GM21737 (cell line): Measurements from ENCODE around the gene HAUS3.
A peak's percentile ranks its signal among the peaks of the same experiment; 100 is the strongest.

Source experiments
- ATAC-seq: cut with Tn5 transposase; IDR thresholded peaks from one replicate; pipeline ENCODE4 v1.9.1; 2021; ENCODE audit warnings: mild to moderate bottlenecking, moderate library complexity; ENCODE audit not compliant: unreplicated experiment

HAUS3 gene, protein sequence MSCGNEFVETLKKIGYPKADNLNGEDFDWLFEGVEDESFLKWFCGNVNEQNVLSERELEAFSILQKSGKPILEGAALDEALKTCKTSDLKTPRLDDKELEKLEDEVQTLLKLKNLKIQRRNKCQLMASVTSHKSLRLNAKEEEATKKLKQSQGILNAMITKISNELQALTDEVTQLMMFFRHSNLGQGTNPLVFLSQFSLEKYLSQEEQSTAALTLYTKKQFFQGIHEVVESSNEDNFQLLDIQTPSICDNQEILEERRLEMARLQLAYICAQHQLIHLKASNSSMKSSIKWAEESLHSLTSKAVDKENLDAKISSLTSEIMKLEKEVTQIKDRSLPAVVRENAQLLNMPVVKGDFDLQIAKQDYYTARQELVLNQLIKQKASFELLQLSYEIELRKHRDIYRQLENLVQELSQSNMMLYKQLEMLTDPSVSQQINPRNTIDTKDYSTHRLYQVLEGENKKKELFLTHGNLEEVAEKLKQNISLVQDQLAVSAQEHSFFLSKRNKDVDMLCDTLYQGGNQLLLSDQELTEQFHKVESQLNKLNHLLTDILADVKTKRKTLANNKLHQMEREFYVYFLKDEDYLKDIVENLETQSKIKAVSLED

DNA sequence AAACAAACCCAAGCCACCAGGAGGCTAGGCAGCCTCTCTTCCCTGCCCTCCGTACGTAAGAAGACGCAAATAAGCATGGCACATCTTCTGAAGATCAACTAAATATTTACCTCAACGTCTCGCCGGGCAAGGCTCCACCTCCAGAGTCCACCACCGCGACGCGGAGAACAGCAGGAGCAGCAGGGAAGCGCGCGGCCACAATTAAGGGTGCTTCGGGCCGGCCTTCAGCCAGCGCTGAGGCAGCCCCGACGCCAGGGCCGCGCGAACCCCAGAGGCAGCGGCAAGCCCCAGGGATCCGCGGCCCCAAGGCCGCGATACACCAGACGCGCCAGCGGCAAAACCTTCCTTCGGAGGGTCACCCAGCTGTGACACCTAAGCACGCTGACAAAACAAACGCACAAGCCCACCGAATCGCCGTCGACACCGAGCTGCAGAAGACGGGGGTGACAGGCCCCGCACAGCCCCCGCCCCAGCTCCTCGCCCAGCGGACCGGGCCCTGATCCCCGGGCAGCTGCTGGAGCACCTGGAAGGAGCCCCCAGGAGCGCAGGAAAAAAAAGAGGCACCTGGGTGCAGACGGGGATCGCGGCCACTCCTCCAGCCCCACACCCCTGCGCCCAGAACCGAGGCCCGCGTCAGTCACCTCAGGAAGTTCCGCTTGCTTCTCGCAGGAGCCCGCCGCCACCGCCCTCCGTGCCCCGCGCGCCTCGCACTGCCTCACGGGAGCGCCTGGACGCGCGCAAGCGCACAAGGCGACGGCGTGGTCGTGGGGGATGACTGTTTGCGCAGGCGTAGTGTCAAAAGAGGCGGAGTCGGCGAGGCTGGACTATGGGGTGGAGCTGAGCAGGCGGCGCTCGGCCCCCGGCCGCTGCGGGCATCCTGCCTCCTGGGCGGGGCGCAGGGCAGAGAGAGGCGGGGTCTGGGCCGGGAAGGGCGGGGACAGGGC lies at the start of gene HAUS3, which contains the start of gene POLN:
TSS of gene HAUS3 (minus strand) at position 712 of the 944 bp plus-strand sequence. CDS start 1,175 bp downstream, outside the sequence.
TSS of gene POLN (minus strand) at position 712 of the 944 bp plus-strand sequence. CDS start 12,890 bp downstream, outside the sequence.
- ATAC-seq, result peak; percentile 86

DNA sequence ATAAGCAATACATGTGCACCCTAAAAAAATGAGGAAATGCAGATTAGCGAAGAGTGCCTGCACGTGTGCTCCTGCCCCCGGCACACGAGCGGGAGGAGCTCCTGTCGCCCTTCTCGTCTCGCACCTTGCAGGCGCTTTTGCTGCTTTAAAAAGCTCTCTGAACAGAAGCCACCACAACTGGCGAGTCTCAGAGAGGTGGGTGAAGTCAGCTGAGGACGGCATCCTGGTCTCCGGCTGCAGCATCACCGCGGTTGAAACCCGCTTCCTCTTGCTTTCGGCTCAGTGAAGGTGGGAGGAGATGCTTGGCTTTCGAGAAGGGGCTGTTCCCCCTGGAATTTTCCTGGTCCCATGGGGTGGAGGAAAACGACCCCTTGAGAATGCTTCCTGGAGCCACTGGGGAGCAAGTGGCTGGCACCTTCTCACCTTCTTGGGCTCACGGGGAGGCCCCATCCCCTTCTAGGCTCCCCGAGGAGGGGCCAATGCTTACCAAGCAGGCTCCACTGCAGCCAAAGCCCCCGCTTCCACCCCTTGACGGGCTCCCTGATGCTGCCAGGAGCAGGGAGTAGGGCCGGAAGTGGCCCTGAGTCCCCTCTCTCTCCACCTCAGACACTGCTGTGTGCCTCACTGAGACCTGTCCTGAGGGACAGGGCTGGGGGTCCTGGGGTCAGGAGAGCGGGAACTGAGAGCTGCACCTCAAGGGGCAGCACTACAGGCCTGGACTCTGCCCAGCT lies 49.2 kb upstream of the HAUS3 start:
- no peak for ATAC-seq

DNA sequence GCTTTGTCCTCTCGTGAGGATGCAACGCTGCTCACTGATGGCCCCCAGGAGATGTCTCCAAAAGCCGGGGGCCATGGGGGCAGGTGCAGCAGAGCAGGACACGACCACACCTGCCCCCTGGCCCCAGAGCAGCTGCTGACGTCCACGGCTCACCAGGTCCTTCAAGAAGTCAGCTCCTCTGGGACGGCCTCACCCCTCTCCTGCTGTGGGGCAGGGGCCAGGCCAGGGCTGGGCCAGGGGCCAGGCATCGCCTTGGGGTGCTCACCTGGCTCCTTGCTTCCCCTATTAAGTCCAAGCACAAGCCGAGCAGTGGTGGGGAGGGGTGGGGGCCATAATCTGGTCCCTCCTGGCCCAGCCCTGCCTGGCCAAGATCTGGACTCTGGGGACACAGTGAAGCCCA lies 48.6 kb upstream of the HAUS3 start:
- no peak for ATAC-seq

- ATAC-seq, result no peak
These were observed 48.0 kb upstream of the HAUS3 start for GRCh38 chr4:2289955-2290333.

DNA sequence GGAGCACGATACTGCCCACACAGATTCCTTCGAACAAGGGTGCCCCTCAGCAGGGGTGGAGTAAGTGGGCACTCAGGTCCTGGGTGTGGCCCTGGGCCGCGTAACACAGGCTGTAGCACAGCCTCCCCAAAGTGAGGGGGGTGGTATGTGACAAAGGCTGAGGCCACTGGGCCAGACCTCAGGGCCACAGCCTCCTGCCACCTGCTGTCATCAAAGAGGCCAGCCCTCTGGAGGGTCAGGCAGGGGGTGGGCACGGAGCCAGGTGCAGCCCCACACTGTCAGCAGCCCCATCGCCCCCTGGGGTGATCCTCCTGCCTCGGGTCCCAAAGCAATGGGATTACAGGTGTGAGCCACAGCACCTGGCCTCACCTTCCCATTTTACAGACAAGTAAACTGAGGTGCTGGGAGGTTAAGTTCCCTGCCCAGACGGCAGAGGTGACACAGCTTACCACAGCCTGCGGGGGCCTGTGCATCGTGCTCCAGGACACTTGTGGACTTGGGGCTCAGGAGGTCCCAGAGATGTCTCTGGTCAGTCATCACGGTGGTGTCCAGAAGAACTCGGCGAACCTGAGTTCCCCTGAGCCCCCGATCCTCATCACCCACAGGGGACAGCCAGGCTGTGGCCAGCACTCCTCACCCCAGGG lies 47.5 kb upstream of the HAUS3 start:
- no peak for ATAC-seq

DNA sequence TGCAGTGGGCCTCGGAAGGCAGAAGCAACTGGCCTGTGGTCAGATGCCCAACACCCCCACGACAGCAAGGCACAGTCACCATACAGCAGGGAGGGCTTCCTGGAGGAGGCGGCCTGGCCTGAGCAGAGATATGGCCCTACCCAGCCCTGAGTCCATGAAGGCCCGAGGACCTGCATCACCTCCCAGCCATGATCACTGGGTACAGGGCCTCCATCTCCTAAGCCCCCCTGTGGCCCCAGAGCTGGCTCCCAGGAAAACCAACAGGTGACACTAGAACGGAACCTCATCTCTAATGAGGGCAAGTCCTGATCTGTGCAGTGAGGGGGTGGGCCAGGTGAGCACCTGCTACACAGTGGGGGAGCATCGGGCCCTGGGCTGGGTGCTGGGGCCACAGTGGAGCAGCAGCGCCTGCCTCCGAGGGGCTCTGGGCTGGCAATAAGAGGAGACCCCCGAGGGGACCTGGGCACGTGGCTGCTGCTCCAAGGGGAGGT lies 46.2 kb upstream of the HAUS3 start:
- no peak for ATAC-seq

DNA sequence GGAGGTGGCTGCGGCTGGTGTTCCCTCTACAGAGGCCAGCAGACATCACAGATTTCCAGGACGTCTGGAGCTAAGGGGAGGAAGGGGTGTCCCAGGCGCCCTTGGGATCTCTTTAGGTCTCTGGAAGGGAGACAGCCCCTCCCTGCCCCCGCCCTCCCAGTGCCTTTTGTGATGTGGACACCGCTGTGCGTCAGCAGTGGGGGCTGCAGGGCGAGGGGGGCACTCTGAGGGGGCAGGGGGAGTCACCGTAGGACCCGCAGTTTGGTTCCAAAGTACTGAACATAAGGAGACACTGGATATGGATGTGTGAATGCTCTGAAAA lies 45.6 kb upstream of the HAUS3 start:
- no peak for ATAC-seq

- no peak for ATAC-seq
These were observed 45.1 kb upstream of the HAUS3 start for GRCh38 chr4:2286904-2287593.

GRCh38 chr4:2285613-2286381 lies 43.9 kb upstream of the HAUS3 start:
- no peak for ATAC-seq

GRCh38 chr4:2284934-2285612 lies 43.2 kb upstream of the HAUS3 start:
- no peak for ATAC-seq

DNA sequence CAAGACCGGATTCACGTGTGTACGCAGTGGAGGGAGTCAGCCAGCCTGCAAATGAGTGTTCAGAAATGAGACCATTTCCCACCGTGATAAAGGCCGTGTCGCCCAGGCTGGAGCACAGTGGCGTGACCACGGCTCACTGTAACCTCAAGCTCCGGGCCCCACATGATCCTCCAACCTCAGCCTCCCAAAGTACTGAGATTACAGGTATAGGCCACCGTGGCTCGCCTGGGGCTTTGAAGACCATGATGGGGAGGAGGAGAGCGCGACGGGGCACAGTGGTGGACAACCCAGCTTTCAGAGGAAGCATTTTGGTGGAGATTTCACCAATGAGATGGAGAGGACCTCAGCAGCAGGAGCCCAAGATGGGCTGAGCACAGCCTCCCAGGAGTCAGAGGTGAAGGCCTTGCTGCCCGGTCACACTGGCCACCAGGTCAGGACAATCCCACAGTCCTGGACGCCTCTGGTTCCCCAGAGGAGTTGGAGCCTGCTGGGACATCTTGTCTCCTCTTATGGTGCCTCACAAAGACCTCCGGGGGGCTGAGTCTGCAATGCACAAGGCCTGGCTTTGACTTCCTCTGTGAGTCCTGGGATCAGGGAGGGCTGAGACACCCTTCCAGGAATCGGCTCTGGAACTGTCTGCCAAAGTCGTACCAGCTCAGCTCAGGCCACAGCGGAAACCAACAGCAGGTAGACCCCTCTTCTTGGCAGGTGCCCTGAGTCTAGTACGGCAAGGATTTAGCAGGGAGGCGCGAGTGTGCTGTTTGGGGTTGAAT lies 42.4 kb upstream of the HAUS3 start:
- ATAC-seq, result no peak

GRCh38 chr4:2283199-2283711 lies 41.3 kb upstream of the HAUS3 start:
- no peak for ATAC-seq

- peak; percentile 85 for ATAC-seq
These were observed 39.8 kb upstream of the HAUS3 start for GRCh38 chr4:2281575-2282343.

GRCh38 chr4:2280531-2281300 lies 38.8 kb upstream of the HAUS3 start:
- no peak for ATAC-seq

GRCh38 chr4:2277956-2278355 lies 36.0 kb upstream of the HAUS3 start:
- no peak for ATAC-seq
